Fibroblast of lung (primary cell): ENCODE results near the gene PALMD.

Experiments
- EZH2 ChIP-seq: IDR thresholded peaks from 2 replicates; pipeline ENCODE4 v1.5.1; 2012; ENCODE audit warnings: low read length, control low read depth, mild to moderate bottlenecking; ENCODE audit errors: missing control alignments
- TF ChIP-seq, protein P1 (sequence below), 2 donors: IDR thresholded peaks in 1 of 2; conservative IDR thresholded peaks in 1 of 2; 1 replicate in 1 of 2; 2 replicates in 1 of 2; pipeline ENCODE4 v1.5.1; 2011 to 2012; ENCODE audit warnings: low read length in 2 of 2, control low read depth in 1 of 2, inconsistent platforms in 1 of 2, low read depth in 1 of 2, mild to moderate bottlenecking in 1 of 2

GRCh38 chr1:99731384-99731783, 85.5 kb downstream of the PALMD start:
- TF ChIP-seq, protein P1, sequence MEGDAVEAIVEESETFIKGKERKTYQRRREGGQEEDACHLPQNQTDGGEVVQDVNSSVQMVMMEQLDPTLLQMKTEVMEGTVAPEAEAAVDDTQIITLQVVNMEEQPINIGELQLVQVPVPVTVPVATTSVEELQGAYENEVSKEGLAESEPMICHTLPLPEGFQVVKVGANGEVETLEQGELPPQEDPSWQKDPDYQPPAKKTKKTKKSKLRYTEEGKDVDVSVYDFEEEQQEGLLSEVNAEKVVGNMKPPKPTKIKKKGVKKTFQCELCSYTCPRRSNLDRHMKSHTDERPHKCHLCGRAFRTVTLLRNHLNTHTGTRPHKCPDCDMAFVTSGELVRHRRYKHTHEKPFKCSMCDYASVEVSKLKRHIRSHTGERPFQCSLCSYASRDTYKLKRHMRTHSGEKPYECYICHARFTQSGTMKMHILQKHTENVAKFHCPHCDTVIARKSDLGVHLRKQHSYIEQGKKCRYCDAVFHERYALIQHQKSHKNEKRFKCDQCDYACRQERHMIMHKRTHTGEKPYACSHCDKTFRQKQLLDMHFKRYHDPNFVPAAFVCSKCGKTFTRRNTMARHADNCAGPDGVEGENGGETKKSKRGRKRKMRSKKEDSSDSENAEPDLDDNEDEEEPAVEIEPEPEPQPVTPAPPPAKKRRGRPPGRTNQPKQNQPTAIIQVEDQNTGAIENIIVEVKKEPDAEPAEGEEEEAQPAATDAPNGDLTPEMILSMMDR (conservative IDR thresholded peaks at IDR 0.05 in 1 of 2, IDR thresholded peaks at IDR 0.05 in 1 of 2; ENCODE audit: low read depth in 1 of 2, low read length in 2 of 2): no peak
- no peak for TF ChIP-seq EZH2
